ENCODE data around the gene MRLN. TPM values are rescaled to one million over a fixed set of nuclear protein-coding genes. Genes with fewer than 3 reads are reported as not detected.

MRLN gene
- total RNA-seq, 4 donors from 2014 or later = not detected

DNA sequence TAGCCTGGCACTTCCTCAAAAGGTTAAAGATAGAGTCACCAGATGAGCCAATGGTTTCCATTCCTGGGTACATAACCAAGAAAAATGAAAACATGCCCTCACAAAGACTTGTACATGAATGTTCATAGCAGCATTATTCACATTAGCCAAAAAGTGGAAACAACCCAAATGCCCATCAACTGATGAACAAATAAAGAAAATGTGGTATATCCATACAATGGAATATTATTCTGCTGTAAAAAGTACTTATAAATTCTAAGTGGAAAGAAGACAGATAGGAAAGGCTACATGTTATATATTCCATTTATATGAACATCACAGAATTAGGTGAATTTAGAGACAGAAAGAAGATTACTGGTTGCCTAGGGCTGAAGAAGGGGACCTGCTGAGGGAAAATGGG lies 32.9 kb downstream of the MRLN start:
- TF ChIP-seq POLR2A (IDR thresholded peaks at IDR 0.05) = no peak
- TF ChIP-seq, protein P1, sequence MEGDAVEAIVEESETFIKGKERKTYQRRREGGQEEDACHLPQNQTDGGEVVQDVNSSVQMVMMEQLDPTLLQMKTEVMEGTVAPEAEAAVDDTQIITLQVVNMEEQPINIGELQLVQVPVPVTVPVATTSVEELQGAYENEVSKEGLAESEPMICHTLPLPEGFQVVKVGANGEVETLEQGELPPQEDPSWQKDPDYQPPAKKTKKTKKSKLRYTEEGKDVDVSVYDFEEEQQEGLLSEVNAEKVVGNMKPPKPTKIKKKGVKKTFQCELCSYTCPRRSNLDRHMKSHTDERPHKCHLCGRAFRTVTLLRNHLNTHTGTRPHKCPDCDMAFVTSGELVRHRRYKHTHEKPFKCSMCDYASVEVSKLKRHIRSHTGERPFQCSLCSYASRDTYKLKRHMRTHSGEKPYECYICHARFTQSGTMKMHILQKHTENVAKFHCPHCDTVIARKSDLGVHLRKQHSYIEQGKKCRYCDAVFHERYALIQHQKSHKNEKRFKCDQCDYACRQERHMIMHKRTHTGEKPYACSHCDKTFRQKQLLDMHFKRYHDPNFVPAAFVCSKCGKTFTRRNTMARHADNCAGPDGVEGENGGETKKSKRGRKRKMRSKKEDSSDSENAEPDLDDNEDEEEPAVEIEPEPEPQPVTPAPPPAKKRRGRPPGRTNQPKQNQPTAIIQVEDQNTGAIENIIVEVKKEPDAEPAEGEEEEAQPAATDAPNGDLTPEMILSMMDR (IDR thresholded peaks at IDR 0.05) = no peak
- no peak for DNase-seq (ENCODE audit: low spot score in 2 of 2)
- H3K4me3 ChIP-seq (ENCODE audit: low read depth, poor library complexity, severe bottlenecking) = no peak overlapping the region
- intact Hi-C loops (cut with DNase I; ENCODE audit: low total_unique reads) = no loop called here

DNA sequence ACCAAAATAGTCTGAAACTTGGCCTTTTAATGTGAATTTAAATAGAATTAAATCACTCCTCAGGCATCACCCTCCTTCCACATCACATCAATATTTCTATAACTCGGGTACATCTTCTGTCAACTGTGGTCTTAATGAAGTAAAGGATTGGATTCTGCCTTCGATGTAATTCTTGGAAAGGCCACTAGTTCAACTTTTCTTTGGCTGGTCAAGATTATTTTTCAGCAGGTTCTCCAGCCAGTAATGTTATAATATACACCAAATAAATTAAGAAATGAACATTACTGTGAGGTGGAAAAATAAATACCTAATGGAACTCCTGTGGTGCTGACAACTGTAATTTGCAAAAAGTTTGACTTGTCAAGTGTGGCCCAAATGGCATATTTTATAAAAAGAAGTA lies 33.9 kb downstream of the MRLN start:
- intact Hi-C loops (cut with DNase I; ENCODE audit: low total_unique reads) = no loop called here
- no peak for DNase-seq (ENCODE audit: low spot score in 2 of 2)
- WGBS, 2 donors = 76 to 77% methylated on average over 2 of the region's 2 CpGs
- no peak overlapping the region for H3K4me3 ChIP-seq (ENCODE audit: low read depth, poor library complexity, severe bottlenecking)
- no peak for TF ChIP-seq POLR2A (IDR thresholded peaks at IDR 0.05)
- TF ChIP-seq, protein P1 (IDR thresholded peaks at IDR 0.05) = no peak

DNA sequence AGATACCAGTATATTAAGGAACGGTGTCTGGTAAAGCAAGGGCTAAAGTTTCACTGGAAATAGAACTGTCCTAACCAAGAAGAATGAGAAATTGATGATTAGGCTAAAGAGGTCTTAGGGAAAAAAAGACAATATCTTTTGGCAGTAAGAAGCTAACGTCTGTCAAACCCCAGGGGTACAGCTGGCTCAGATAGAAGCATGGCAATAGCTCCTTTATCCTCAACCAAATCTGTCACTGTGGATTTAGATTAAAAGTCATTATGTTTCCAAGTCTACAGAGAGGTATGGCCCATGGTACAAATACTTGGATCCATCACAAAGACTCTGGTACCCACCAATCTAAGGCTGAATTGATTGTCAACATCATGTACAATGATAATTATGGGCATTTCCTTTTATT lies 35.0 kb downstream of the MRLN start:
- no peak for DNase-seq (ENCODE audit: low spot score in 2 of 2)
- intact Hi-C loops (cut with DNase I; ENCODE audit: low total_unique reads) = no loop called here
- no peak overlapping the region for H3K4me3 ChIP-seq (ENCODE audit: low read depth, poor library complexity, severe bottlenecking)
- TF ChIP-seq, protein P1 (IDR thresholded peaks at IDR 0.05) = no peak
- 79 to 83% methylated on average over 2 of the region's 2 CpGs for WGBS, 2 donors

DNA sequence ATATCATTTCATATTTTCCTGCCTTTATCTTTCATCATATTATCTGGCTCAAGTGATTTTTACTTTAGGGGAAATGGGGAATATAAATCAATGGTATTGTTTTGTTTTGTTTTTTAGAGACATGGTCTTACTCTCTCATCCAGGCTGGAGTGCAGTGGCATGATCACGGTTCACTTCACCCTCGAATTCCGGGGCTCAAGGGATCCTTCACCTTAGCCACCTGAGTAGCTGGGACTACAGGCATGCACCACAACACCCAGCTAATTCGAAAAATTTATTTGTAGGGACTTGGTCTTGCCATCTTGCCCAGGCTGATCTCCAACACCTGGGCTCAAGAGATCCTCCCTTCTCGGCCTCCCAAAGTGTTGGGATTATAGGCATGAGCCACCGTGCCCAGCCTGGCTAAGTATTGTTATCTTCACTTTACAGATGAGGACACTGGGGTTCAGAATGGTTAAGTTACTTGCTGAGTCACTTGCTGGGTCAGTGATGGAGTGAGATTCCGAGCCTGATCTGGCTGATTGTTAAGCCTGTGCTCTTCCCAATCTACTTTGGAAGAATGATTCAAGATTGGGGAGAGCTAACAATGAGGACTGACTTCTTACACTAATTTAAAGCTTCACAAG lies 39.9 kb downstream of the MRLN start:
- no peak overlapping the region for H3K4me3 ChIP-seq (ENCODE audit: low read depth, poor library complexity, severe bottlenecking)
- intact Hi-C loops (cut with DNase I; ENCODE audit: low total_unique reads) = no loop called here
- TF ChIP-seq, protein P1 (IDR thresholded peaks at IDR 0.05) = no peak
- TF ChIP-seq POLR2A (IDR thresholded peaks at IDR 0.05) = no peak
- no peak for DNase-seq (ENCODE audit: low spot score in 2 of 2)
- WGBS, 2 donors = 80 to 95% methylated on average over 7 of the region's 7 CpGs

DNA sequence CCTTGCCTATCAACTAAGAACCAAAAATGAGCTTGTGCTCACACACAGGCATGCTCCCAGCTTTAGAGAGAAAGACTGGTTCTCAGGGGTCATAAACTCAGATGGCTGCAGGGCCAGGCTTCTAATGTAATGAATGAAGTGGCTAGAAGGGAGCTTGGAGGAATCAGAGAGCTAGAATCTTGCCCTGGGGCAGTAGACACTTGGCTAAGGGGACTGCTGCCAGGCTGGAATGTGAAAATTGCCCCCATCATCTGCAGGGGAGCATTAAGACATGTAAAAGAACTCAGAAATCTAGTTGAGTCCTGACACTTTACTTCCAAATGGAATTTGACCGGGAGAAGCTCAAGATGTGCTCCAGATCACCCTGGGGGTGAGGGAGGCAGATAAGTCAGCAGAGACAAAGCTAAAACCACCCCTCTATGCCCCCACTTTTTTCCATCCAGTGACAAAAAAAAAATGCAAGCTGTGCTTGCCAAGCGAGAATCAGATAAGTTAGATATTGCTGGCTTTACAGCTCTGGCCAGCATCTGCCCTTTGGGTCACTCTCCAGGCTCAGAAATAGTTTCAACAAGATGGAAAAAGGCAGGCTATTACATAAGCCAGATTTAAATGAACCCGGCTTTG lies 41.3 kb downstream of the MRLN start:
- no peak for DNase-seq (ENCODE audit: low spot score in 2 of 2)
- H3K4me3 ChIP-seq (ENCODE audit: low read depth, poor library complexity, severe bottlenecking) = no peak overlapping the region
- WGBS, 2 donors = 65 to 67% methylated on average over 3 of the region's 3 CpGs
- intact Hi-C loops (cut with DNase I; ENCODE audit: low total_unique reads) = no loop called here
- TF ChIP-seq POLR2A (IDR thresholded peaks at IDR 0.05) = no peak
- TF ChIP-seq, protein P1 (IDR thresholded peaks at IDR 0.05) = no peak

All from lower leg skin (tissue), 4 donors.